ENCODE measurements around the gene LANCL2.
A peak's percentile ranks its signal among the peaks of the same experiment; 100 is the strongest.

DNA sequence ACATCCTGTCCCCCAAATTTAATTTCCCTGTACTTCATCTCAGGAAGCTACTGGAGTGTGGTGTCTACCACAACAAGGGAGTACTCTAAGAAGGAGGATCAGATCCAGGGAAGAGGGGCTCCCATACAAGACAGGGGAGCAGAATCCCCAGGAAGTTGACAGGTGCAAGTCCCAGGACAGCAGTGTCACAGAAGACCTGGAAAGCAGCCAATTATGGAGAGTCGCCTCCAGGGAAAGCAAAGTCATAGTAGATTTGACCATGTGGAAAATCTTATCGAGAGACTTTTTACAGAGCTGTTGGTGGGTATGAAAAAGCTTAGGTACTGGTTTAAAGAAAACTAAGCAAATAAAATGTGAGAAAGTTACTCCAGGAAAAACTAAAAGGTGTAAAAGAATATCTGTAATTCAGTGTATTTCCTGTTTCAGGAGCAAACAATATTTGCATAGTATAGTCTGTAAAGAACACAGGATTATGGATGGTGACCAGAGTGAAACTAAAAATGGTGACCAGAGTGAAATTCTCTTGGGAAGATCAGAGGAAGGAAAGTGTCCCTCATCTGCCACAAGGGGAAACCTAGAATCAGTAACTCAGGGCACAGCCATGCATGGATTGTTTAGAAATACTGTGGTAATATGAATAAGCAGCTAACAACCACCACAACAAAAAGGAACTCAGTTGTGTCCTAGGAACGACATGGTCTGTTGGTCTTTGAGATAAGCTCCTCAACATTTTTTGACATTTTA, 44.5 kb downstream of the LANCL2 start:
- TF ChIP-seq CTCF (IDR thresholded peaks at IDR 0.05) (peak in 1 of 5 experiments; percentile 24), POLR2A (IDR thresholded peaks at IDR 0.05) (no peak), EP300 (IDR thresholded peaks at IDR 0.05; ENCODE audit: low read depth) (no peak), POLR2AphosphoS5 (IDR thresholded peaks at IDR 0.05) (no peak)

All from transverse colon (tissue), 4 donors.